Glutamatergic neuron (in vitro differentiated cells): ENCODE measurements around the gene ATXN2. TPM values are rescaled to one million over a fixed set of nuclear protein-coding genes. Genes with fewer than 3 reads are reported as not detected.

ENCODE experiments used
- DNase-seq: peaks from one replicate; pipeline ENCODE4 v3.0.0; 2022
- H3K27ac Mint-ChIP-seq: one replicate; pipeline ENCODE4 v1.8.0; 2020; ENCODE audit warnings: mild to moderate bottlenecking, mixed read lengths, inconsistent platforms; ENCODE audit not compliant: unreplicated experiment
- H3K27me3 Mint-ChIP-seq: one replicate; pipeline ENCODE4 v1.8.0; 2020; ENCODE audit warnings: mild to moderate bottlenecking, moderate library complexity, mixed read lengths, inconsistent platforms; ENCODE audit not compliant: unreplicated experiment
- H3K36me3 Mint-ChIP-seq: one replicate; pipeline ENCODE4 v1.8.0; 2020; ENCODE audit warnings: mild to moderate bottlenecking, mixed read lengths, inconsistent platforms; ENCODE audit not compliant: unreplicated experiment
- H3K4me1 Mint-ChIP-seq: one replicate; pipeline ENCODE4 v1.8.0; 2020; ENCODE audit warnings: mild to moderate bottlenecking, low read depth, mixed read lengths, inconsistent platforms; ENCODE audit not compliant: unreplicated experiment
- H3K4me3 Mint-ChIP-seq: one replicate; pipeline ENCODE4 v1.8.0; 2020; ENCODE audit warnings: mild to moderate bottlenecking, mixed read lengths, inconsistent platforms; ENCODE audit not compliant: unreplicated experiment
- H3K9me3 Mint-ChIP-seq: one replicate; pipeline ENCODE4 v1.8.0; 2020; ENCODE audit warnings: mild to moderate bottlenecking, moderate library complexity, mixed read lengths, inconsistent platforms; ENCODE audit not compliant: unreplicated experiment
- CTCF ChIP-seq: fragments of 200-600 bp; sonication (generic); IDR thresholded peaks from one replicate; pipeline ENCODE4 v1.5.0; 2021; ENCODE audit not compliant: partially characterized antibody, unreplicated experiment
- total RNA-seq: library from RNA; stranded (reverse); fragmentation: NEBNext Ultra II Directional; extraction: Animal tissue kit (Norgen Biotek cat#: 25700); gene quantifications from one replicate; pipeline ENCODE4 v1.2.1, GENCODE V29; 2021; ENCODE audit not compliant: unreplicated experiment

ATXN2 gene
- total RNA-seq, 1 donor from 2014 or later = 80.8 TPM

- no peak overlapping the region for H3K27ac Mint-ChIP-seq
- H3K27me3 Mint-ChIP-seq = peaks cover 3% of the 10 kb centered on the region
- peaks cover 2% of the 10 kb centered on the region for H3K4me1 Mint-ChIP-seq
- no peak for TF ChIP-seq CTCF
- H3K36me3 Mint-ChIP-seq = no peaks in the 10 kb centered on the region
- H3K9me3 Mint-ChIP-seq = no peaks in the 10 kb centered on the region
- no peak for DNase-seq
- no peak overlapping the region for H3K4me3 Mint-ChIP-seq
Measured at GRCh38 chr12:111580119-111580425, 19.0 kb downstream of the ATXN2 start.

DNA sequence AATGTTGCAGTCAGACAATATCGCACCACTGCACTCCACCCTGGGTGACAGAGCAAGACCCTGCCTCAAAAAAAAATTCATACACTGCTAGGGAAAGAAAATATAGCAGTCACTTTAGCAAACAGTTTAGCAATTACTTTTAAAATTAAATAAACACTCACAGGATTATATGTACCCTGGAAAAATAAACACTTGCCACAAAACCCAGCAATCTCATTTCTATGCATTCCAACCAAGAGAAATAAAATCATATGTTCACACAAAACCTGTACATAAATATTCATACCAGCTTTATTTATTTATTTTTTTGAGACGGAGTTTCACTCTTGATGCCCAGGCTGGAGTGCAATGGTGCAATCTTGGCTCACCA, 20.2 kb downstream of the ATXN2 start:
- H3K27me3 Mint-ChIP-seq = peaks cover 3% of the 10 kb centered on the region
- no peak for DNase-seq
- H3K4me3 Mint-ChIP-seq = no peak overlapping the region
- H3K9me3 Mint-ChIP-seq = no peaks in the 10 kb centered on the region
- peaks cover 2% of the 10 kb centered on the region for H3K4me1 Mint-ChIP-seq
- no peak overlapping the region for H3K27ac Mint-ChIP-seq
- no peak for TF ChIP-seq CTCF
- H3K36me3 Mint-ChIP-seq = no peaks in the 10 kb centered on the region

DNA sequence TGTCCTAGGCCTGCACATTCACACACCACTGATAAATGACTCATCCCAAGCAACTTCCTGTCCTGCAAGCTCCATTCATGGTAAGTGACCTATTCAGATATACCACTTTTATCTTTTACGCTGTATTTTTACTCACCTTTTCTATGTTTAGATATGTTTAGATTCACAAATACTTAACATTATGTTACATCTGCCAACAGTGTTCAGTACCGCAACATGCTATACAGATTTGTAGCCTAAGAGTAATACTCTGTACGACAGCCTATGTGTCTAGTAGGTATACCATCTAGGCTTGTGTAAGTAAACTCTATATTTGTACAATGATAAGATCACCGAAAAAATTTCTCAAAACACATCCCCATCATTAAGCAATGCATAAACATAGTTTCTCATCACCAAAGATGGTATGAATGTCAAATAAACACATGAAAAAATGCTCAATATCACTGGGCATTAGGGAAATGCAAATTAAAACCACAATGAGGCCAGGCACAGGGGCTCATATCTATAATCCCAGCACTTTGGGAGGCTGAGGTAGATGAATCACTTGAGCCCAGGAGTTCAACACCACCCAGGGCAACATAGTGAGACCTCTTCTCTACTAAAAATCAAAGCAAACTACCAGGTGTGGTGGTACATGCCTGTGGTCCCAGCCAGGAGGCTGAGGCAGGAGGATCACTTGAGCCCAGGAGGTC, 20.7 kb downstream of the ATXN2 start:
- Mint-ChIP-seq H3K4me3 (no peak overlapping the region), H3K27me3 (peaks cover 3% of the 10 kb centered on the region)

DNA sequence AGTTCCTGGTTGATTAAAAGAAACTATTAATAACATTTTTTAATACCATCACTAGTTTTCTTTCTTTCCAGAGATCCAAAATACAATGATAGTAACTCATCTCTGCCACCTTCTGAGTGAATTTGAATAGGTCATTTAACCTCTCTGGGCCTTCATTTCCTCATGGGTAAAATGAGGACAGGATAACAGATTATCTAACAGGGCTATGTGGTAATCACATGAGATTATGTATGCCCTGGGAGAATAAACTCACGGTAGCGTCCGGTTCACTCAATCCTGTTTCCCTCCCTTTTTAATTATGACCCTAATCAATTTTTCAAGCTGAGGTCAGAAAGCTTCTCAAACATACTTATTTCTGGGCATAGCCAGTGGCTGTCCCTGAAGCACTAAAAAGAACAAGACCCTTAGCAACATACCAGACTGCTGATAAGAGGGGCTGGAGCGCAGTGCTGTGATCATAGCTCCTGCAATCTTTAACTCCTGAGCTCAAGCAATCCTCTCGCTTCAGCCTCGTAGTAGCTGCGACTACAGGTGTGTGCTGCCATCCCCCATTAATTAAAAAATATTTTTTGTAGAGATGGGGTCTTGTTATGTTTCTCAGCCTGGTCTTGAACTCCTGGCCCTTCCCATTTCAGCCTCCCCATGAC, 24.2 kb downstream of the ATXN2 start:
- peaks cover 2% of the 10 kb centered on the region for H3K4me1 Mint-ChIP-seq
- H3K27ac Mint-ChIP-seq = no peak overlapping the region
- no peak overlapping the region for H3K4me3 Mint-ChIP-seq
- peaks cover 1% of the 10 kb centered on the region for H3K9me3 Mint-ChIP-seq
- peaks cover 3% of the 10 kb centered on the region for H3K27me3 Mint-ChIP-seq
- no peak for DNase-seq
- H3K36me3 Mint-ChIP-seq = no peaks in the 10 kb centered on the region
- no peak for TF ChIP-seq CTCF

More for the DNA sequence above, 20.7 kb downstream of the ATXN2 start:
- Mint-ChIP-seq H3K9me3 (no peaks in the 10 kb centered on the region), H3K4me1 (peaks cover 2% of the 10 kb centered on the region), H3K36me3 (no peaks in the 10 kb centered on the region), H3K27ac (no peak overlapping the region)
- DNase-seq = no peak
- no peak for TF ChIP-seq CTCF

DNA sequence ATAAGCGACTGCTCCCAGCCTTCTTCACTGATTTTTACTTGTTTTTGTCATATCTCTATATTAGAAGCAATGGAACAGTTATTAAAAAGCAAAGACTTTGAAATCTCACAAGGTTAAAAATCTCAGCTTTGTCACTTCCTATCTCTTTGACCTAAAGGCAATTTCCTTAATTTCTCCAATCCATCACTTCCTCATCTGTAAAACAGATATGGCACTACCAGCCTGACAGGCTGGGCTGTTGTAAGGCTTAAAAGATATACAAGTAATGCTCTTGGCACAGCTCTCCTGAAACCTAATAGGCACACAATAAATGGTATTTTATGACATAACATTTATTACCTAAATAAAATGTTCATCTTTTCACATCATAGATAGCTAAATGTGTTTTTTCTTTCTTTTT, 25.6 kb downstream of the ATXN2 start:
- Mint-ChIP-seq H3K4me3 (no peak overlapping the region), H3K36me3 (no peaks in the 10 kb centered on the region), H3K4me1 (peaks cover 2% of the 10 kb centered on the region), H3K9me3 (peaks cover 1% of the 10 kb centered on the region), H3K27ac (no peak overlapping the region), H3K27me3 (peaks cover 3% of the 10 kb centered on the region)
- TF ChIP-seq CTCF = no peak
- DNase-seq = no peak
